Measurements from ENCODE around the gene ASNSD1. TPM values are rescaled to one million over a fixed set of nuclear protein-coding genes. Genes with fewer than 3 reads are reported as not detected.

Gene ASNSD1
- total and polyA plus RNA-seq, 9 of the 15 experiments (the other 6 are each of a cell fraction or from before 2014, with no cell fraction given) = 23.9 to 56.4 (median 38.3) TPM

DNA sequence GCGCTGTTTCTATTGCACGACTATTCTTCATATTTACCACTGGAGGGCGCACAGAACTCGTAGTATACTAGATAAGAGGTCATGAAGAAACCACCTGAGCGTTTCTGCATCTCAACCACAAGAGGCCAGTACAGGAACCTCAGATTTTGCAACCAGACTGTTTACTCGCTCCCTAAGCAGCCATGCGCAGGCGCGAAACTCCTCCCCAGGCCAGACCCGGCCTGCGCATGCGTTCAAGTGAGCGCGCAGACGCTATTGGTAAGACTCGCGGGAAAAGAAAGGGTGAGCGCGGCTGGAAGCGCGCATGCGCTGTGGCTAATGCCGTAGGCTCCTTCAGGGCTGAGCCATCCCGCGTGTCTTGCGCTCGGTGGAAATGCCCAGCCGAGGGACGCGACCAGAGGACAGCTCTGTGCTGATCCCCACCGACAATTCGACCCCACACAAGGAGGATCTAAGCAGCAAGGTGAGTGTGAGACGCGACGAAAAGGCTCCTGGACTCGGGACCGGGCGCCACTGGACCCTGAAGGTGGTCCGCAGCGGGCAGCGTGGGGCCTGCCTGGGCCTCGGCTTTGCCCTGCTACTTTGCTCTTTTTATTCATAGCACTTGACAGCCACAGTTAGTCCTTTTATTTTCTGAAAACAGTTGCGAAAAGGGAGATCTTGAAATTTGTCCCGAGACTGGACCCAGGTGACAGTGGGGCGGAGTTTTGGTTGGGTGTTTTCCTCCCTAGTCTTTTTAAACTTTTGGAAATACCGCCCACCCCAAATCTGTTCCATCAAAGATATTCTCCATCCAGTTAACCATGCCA is at the start of gene ASNSD1 (continued):
- TF ChIP-seq ZBTB40 (IDR thresholded peaks at IDR 0.05) = no peak
- TF ChIP-seq ZBTB40 (CRISPR knock-in tag; IDR thresholded peaks at IDR 0.05) = no peak
- TF ChIP-seq, protein P1, sequence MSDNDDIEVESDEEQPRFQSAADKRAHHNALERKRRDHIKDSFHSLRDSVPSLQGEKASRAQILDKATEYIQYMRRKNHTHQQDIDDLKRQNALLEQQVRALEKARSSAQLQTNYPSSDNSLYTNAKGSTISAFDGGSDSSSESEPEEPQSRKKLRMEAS (CRISPR knock-in tag; IDR thresholded peaks at IDR 0.05) = peak; percentile 44; the same call in 1 of the 2 replicates
- TF ChIP-seq, protein P2, sequence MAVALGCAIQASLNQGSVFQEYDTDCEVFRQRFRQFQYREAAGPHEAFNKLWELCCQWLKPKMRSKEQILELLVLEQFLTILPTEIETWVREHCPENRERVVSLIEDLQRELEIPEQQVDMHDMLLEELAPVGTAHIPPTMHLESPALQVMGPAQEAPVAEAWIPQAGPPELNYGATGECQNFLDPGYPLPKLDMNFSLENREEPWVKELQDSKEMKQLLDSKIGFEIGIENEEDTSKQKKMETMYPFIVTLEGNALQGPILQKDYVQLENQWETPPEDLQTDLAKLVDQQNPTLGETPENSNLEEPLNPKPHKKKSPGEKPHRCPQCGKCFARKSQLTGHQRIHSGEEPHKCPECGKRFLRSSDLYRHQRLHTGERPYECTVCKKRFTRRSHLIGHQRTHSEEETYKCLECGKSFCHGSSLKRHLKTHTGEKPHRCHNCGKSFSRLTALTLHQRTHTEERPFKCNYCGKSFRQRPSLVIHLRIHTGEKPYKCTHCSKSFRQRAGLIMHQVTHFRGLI (CRISPR knock-in tag; IDR thresholded peaks at IDR 0.05) = no peak
- no peak for TF ChIP-seq XRCC5 (IDR thresholded peaks at IDR 0.05; ENCODE audit: low read depth, low read length)
- TF ChIP-seq BCOR (IDR thresholded peaks at IDR 0.05) = no peak
- TF ChIP-seq MECOM (CRISPR knock-in tag; IDR thresholded peaks at IDR 0.05) = no peak
- no peak for TF ChIP-seq ZNF121 (CRISPR knock-in tag; conservative IDR thresholded peaks at IDR 0.05)
- TF ChIP-seq ZNF41 (CRISPR knock-in tag; conservative IDR thresholded peaks at IDR 0.05) = no peak
- no peak for TF ChIP-seq ZNF23 (CRISPR knock-in tag; IDR thresholded peaks at IDR 0.05)
- TF ChIP-seq, protein P3, sequence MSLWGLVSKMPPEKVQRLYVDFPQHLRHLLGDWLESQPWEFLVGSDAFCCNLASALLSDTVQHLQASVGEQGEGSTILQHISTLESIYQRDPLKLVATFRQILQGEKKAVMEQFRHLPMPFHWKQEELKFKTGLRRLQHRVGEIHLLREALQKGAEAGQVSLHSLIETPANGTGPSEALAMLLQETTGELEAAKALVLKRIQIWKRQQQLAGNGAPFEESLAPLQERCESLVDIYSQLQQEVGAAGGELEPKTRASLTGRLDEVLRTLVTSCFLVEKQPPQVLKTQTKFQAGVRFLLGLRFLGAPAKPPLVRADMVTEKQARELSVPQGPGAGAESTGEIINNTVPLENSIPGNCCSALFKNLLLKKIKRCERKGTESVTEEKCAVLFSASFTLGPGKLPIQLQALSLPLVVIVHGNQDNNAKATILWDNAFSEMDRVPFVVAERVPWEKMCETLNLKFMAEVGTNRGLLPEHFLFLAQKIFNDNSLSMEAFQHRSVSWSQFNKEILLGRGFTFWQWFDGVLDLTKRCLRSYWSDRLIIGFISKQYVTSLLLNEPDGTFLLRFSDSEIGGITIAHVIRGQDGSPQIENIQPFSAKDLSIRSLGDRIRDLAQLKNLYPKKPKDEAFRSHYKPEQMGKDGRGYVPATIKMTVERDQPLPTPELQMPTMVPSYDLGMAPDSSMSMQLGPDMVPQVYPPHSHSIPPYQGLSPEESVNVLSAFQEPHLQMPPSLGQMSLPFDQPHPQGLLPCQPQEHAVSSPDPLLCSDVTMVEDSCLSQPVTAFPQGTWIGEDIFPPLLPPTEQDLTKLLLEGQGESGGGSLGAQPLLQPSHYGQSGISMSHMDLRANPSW (CRISPR knock-in tag; IDR thresholded peaks at IDR 0.05) = no peak
- no peak for TF ChIP-seq ELF1 (tag; IDR thresholded peaks at IDR 0.05)
- TF ChIP-seq STAG1 (CRISPR knock-in tag; IDR thresholded peaks at IDR 0.05; ENCODE audit: borderline replicate concordance) = no peak
- no peak for TF ChIP-seq NCOA6 (IDR thresholded peaks at IDR 0.05)
- no peak for TF ChIP-seq ZNF143 (CRISPR knock-in tag; IDR thresholded peaks at IDR 0.05)
